HFF-Myc (cell line): ENCODE results near the gene POLN.

Source experiments
- DNase-seq: peaks from one replicate; pipeline ENCODE4 v3.0.0-alpha.2; 2011; ENCODE audit warnings: low read depth; ENCODE audit errors: extremely low read depth
- H3K4me3 ChIP-seq: replicated peaks from 2 replicates; pipeline ENCODE4 v1.5.1; 2011; ENCODE audit warnings: low read depth, mild to moderate bottlenecking, control low read depth, low read length
- CTCF ChIP-seq: IDR thresholded peaks from 2 replicates; pipeline ENCODE4 v1.5.1; 2012; ENCODE audit warnings: mild to moderate bottlenecking, low read depth, low read length, control low read depth; ENCODE audit errors: missing control alignments

The POLN gene

GRCh38 chr4:2085496-2085901, 156.4 kb downstream of the POLN start:
- DNase-seq = no peak
- TF ChIP-seq CTCF = no peak
- no peak overlapping the region for H3K4me3 ChIP-seq

GRCh38 chr4:2084316-2084715, 157.6 kb downstream of the POLN start:
- no peak overlapping the region for H3K4me3 ChIP-seq
- no peak for TF ChIP-seq CTCF
- DNase-seq = no peak

- H3K4me3 ChIP-seq = no peak overlapping the region
- DNase-seq = no peak
- no peak for TF ChIP-seq CTCF
Observed at GRCh38 chr4:2083826-2084160, 158.1 kb downstream of the POLN start.

- H3K4me3 ChIP-seq = no peak overlapping the region
- no peak for DNase-seq
- TF ChIP-seq CTCF = no peak
Observed at GRCh38 chr4:2083116-2083825, 158.7 kb downstream of the POLN start.

- no peak overlapping the region for H3K4me3 ChIP-seq
- no peak for DNase-seq
- TF ChIP-seq CTCF = no peak
Observed at GRCh38 chr4:2082627-2083026, 159.3 kb downstream of the POLN start.

- H3K4me3 ChIP-seq = no peak overlapping the region
- TF ChIP-seq CTCF = no peak
- DNase-seq = no peak
Observed at GRCh38 chr4:2082118-2082517, 159.8 kb downstream of the POLN start.

- TF ChIP-seq CTCF = no peak
- no peak overlapping the region for H3K4me3 ChIP-seq
- DNase-seq = no peak
Observed at GRCh38 chr4:2081540-2081939, 160.4 kb downstream of the POLN start.
